K562 (cell line): ENCODE data around the gene CFAP20. TPM values are rescaled to one million over a fixed set of nuclear protein-coding genes. Genes with fewer than 3 reads are reported as not detected.

Experiments used
- ARID3A ChIP-seq: IDR thresholded peaks from 2 replicates; pipeline ENCODE4 v1.6.1; 2012; ENCODE audit warnings: low read depth, low read length, improper control_type of control experiment, borderline replicate concordance
- CHD7 ChIP-seq: fragments of 200-600 bp; sonication (generic); IDR thresholded peaks from one replicate; pipeline ENCODE4 v1.6.1; 2012; ENCODE audit warnings: mild to moderate bottlenecking, low read depth, low read length, inconsistent platforms
- E2F5 ChIP-seq: sonication (generic); formaldehyde crosslinking; IDR thresholded peaks from 2 replicates; pipeline ENCODE4 v1.8.0; 2022; ENCODE audit warnings: mild to moderate bottlenecking, missing genetic modification reagents
- HLTF ChIP-seq: fragments of 450-650 bp; IDR thresholded peaks from 2 replicates; pipeline ENCODE4 v1.6.1; 2016
- NR3C1 ChIP-seq: sonication (generic); formaldehyde crosslinking; IDR thresholded peaks from 2 replicates; pipeline ENCODE4 v1.8.1; 2022; ENCODE audit warnings: missing genetic modification reagents
- PHF20 ChIP-seq: fragments of 450-650 bp; IDR thresholded peaks from 2 replicates; pipeline ENCODE4 v1.6.1; 2018; ENCODE audit not compliant: partially characterized antibody
- RAD51 ChIP-seq: fragments of 450-650 bp; IDR thresholded peaks from 2 replicates; pipeline ENCODE4 v1.7.1; 2016; ENCODE audit warnings: low read depth, mild to moderate bottlenecking, borderline replicate concordance
- RFX1 ChIP-seq: fragments of 450-650 bp; IDR thresholded peaks from 2 replicates; pipeline ENCODE4 v1.6.1; 2016; ENCODE audit warnings: mild to moderate bottlenecking, moderate library complexity
- SRSF7 ChIP-seq: fragments of 200-400 bp; formaldehyde crosslinking; optimal IDR thresholded peaks from 2 replicates; pipeline ENCODE3; 2017; ENCODE audit warnings: mild to moderate bottlenecking, low read depth, low read length
- ZKSCAN3 ChIP-seq: fragments of 250-450 bp; sonication (Bioruptor Pico); IDR thresholded peaks from 2 replicates; pipeline ENCODE4 v1.4.0; 2020
- ZNF134 ChIP-seq: fragments of 250-450 bp; sonication (Bioruptor Pico); conservative IDR thresholded peaks from 2 replicates; pipeline ENCODE4 v1.4.0; 2020
- ZNF311 ChIP-seq: fragments of 250-450 bp; sonication (Bioruptor Pico); IDR thresholded peaks from 2 replicates; pipeline ENCODE4 v1.4.0; 2020; ENCODE audit warnings: mild to moderate bottlenecking, moderate library complexity
- ZNF398 ChIP-seq: fragments of 250-450 bp; sonication (Bioruptor Pico); IDR thresholded peaks from 2 replicates; pipeline ENCODE4 v1.8.0; 2021; ENCODE audit warnings: moderate library complexity, mild to moderate bottlenecking, inconsistent platforms
- polyA plus RNA-seq, 8 experiments: library from polyadenylated mRNA; depleted of rRNA in 4 of 8; stranded (reverse) in 5 of 8; unstranded in 3 of 8; fragments of >200 nt; fragmentation: Nextera tagmentation in 2 of 8; fragmentation: Illumina TruSeq in 1 of 8; extraction: Ambion mirVana in 2 of 8; extraction: Trizol in 1 of 8; gene quantifications; 2 replicates each; pipeline versions ENCODE4 v1.2.1 to v1.2.3, GENCODE V29; 2011 to 2014; ENCODE audit warnings: inconsistent platforms in 1 of 8, missing spikeins in 1 of 8
- total RNA-seq, 7 experiments: library from RNA; depleted of rRNA in 6 of 7; stranded (reverse); fragments of >200 nt in 6 of 7; fragmentation: Illumina TruSeq in 2 of 7; extraction: Trizol in 2 of 7; gene quantifications; 2 replicates each; pipeline versions ENCODE4 v1.2.1 to v1.2.3, GENCODE V29; 2011 to 2021; ENCODE audit warnings: low replicate concordance in 1 of 7

Gene CFAP20
- total and polyA plus RNA-seq, 9 of the 15 experiments (the other 6 are each of a cell fraction or from before 2014, with no cell fraction given) = 20.5 to 90.5 (median 75.3) TPM

GRCh38 chr16:58121132-58121531 lies 8.0 kb downstream of the CFAP20 start (continued):
- no peak for TF ChIP-seq CHD7
- TF ChIP-seq ZKSCAN3 = no peak
- TF ChIP-seq PHF20 = no peak
- no peak for TF ChIP-seq RAD51
- TF ChIP-seq E2F5 (CRISPR knock-in tag) = no peak
- no peak for TF ChIP-seq SRSF7
- TF ChIP-seq ZNF134 (CRISPR knock-in tag) = no peak
- no peak for TF ChIP-seq ZNF398
- no peak for TF ChIP-seq NR3C1 (CRISPR knock-in tag)
- TF ChIP-seq ARID3A = peak; percentile 57; the same call in 1 of the 2 replicates
- no peak for TF ChIP-seq HLTF
- TF ChIP-seq ZNF311 (CRISPR knock-in tag) = no peak
- TF ChIP-seq RFX1 = no peak
